Erythroblast (primary cell): ENCODE results near the gene GRIP1.
A peak's percentile ranks its signal among the peaks of the same experiment; 100 is the strongest.

ENCODE experiments used
- DNase-seq, 2 experiments: peaks; one replicate each; lab custom pipeline; 2025; lab: John Stamatoyannopoulos, UW
- GATA1 ChIP-seq: IDR thresholded peaks from 2 replicates; pipeline ENCODE4 v1.6.1; 2011; ENCODE audit warnings: low read depth, mild to moderate bottlenecking, control low read depth, low read length, moderate library complexity
- POLR2A ChIP-seq: IDR thresholded peaks from 2 replicates; pipeline ENCODE4 v1.6.1; 2011; ENCODE audit warnings: mild to moderate bottlenecking, low read length

The GRIP1 gene

DNA sequence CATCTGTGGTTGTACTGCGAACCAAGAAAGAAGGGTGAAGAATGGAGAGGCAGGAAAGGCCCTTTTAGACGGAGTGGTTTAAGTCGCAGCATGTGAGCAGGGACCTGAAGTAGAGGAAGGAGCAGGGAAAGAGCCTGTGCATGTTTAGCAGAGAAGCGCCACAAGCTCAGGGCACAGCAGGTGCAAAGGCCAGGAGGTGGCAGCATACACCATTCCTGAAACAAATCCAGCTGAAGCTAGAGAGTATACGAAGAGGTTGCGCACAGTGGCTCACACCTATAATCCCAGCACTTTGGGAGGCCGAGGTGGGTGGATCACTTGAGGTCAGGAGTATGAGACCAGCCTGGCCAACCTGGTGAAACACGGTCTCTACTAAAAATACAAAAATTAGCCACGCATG is 326.7 kb downstream of the GRIP1 start:
- peak; percentile 32 to 35 for DNase-seq
- TF ChIP-seq POLR2A = no peak
- TF ChIP-seq GATA1 = no peak

DNA sequence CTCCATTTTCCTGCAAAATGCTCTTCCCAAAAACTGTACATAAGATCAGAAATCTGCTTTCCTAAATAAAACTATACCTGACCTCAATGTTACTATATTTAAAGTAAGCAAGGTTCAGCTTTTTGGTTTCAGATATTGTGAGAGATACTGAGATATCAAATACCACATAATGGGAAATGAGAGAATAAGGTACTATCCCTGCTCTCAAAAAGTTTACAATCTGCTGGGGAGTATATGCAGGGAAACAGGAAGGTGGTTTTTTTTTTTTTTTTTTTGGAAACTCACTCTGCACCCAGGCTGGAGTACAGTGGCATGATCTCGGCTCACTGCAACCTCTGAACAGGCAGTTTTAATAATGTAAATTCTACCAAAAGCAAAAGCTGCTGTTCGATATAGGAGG is 327.6 kb downstream of the GRIP1 start:
- no peak for DNase-seq
- TF ChIP-seq POLR2A (no peak), GATA1 (no peak)

DNA sequence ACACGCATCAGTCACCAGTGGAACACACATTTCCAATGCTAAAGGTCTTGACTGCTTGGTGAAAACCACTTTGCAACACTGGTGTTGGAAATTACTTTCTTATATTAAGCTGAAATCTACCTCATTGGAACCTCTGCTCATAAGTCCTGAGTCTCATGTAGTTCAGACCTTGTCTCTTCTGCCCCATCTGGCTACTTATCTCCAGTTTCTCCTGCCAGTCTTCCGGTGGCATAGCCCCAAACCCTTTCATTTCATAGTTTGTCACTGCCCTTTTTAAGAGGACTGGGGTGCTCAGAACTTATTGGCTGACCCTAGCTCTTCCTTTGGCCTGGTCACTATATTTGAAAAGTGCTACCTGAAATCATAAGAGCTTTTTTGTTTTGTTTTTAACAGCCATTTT is 332.9 kb downstream of the GRIP1 start:
- DNase-seq = peak; percentile 52 to 81
- TF ChIP-seq POLR2A (no peak), GATA1 (no peak)

DNA sequence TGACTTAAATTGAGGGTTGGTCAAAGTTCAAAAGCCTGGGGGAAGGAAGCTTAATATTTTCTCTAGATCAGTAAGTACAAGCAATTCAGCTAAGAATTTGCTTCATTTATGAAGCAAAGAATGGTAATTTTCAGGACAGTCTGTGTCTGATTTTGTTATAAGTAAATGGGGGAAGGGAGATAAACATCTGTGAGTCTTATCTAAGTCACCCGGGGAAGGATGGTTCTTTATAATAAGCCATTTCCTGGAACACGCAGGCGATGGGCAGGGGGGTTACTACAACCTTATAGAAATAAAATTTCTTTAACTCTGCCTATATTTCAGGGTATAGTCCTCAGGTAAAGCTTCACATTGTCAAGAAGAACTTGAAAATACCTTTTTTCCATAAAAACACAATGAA is 333.7 kb downstream of the GRIP1 start:
- no peak for TF ChIP-seq GATA1
- no peak for TF ChIP-seq POLR2A
- peak; percentile 43 to 79 for DNase-seq

DNA sequence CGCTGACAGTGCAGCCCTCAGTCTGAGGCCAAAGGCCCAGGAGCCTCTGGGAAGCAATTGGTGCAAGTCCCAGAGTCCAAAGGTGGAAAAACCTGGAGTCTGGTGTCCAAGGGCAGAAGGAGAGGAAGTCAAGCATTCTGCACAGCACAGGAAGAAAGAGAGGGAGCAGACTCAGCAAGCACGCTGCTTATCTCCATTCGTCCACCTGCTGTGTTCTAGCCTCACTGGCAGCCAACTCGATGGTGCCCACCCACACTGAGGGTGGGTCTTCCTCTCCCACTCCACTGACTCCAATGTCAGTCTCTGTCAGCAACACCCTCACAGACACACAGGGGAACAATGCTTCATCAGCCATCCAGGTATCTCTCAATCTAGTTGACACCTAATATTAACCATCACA is 337.8 kb downstream of the GRIP1 start:
- no peak for TF ChIP-seq GATA1
- no peak for TF ChIP-seq POLR2A
- peak; percentile 57 to 80 for DNase-seq

DNA sequence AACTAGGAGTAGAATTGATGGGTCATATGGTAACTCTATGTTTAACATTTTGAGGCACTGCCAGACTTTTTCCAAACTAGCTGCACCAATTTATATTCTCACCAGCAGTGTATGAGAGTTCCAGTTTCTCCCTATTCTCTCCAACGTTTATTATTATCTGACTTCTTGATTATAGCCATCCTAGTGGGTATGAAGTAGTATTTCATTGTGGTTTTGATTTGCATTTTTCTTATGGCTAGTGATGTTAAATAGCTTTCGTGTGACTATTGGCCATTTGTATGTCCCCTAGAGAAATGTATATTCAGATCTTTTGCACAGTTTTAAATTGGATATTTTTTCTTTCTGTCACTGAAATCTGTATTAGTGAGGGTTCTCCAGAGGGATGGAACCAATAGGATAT is 338.7 kb downstream of the GRIP1 start:
- no peak for TF ChIP-seq GATA1
- no peak for TF ChIP-seq POLR2A
- no peak for DNase-seq

DNA sequence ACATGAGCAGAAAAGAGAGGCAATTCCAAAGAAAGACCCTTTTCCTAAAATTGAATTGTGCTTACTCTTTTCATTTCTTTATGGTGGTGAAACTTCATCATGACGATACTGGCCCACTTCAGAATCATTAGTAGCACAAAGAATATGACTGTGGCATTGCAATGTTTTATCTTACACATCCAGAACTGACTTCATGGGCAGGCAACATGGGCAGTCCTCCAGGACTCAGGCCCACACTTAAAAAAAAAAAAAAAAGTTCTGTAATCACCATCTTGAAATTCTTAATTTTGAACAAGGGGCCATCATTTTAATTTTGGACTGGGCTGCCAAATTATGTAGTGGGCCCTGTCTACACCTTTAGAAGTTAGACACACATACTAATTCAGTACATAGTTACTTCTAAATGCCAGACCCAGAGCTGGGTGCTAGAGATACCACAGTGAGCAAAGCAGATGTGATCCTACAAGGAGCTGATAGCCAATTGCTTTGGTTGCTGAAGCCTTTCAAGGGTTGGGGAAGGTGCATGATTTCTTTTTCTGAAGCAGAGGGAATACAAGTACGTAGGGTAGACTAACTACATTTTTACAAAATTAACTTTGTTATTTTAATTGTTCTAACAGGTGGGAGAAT is 341.4 kb downstream of the GRIP1 start:
- peak; percentile 86 to 93 for DNase-seq
- TF ChIP-seq POLR2A = no peak
- TF ChIP-seq GATA1 = no peak

DNA sequence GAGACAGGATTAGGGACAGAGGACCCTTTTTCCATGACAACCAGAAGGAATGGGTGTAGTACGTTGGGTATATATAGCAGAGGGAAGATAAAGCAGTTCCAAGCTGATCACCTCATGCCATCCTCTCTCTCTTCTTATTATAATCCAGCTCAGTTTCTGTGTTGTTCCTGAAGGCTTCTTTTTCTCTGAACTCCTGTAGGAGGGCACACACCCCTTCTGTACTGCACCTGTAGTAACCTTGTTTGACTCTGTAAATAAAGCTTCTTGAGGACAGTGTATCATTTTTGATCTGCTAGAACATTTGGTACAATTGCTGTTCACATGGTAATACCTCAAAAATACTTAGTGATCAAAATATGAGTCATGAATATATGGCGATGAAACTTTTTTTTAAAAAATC is 343.1 kb downstream of the GRIP1 start:
- no peak for DNase-seq
- no peak for TF ChIP-seq GATA1
- no peak for TF ChIP-seq POLR2A

DNA sequence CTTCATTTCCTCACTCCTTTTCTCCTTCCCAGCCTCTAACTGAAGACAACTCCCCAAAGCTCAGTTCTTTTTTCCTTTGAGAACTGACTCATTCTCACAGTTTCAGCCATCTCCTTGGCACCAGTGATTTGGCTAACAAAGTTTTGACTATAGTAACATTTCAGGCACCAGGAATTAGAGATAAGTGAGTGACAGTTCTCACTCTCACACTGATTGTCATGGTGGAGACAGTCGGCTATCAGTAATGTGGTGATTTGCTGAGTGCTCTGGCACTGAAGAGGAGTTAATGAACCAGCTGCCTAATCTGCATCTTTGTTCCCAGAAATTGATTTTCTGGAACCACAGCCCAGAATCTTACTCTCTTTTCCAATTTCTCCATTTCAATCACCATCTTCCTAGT is 347.1 kb downstream of the GRIP1 start:
- TF ChIP-seq GATA1 (no peak), POLR2A (no peak)
- DNase-seq = no peak

DNA sequence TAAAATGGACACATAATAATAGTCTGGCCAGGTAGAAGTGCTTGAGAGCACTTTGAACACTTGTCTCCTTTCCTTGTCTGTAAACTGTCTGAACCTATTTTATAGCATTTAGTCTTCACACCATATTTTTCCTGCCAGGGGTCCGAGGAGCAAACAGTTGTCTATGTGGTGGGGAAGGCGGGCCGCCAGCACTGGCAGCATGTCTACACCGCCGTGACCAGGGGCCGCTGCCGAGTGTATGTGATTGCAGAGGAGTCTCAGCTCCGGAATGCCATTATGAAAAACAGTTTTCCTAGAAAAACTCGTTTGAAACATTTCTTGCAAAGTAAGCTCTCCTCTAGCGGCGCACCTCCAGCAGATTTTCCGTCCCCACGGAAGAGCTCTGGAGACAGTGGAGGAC is 347.9 kb downstream of the GRIP1 start:
- no peak for DNase-seq
- TF ChIP-seq POLR2A (no peak), GATA1 (no peak)

DNA sequence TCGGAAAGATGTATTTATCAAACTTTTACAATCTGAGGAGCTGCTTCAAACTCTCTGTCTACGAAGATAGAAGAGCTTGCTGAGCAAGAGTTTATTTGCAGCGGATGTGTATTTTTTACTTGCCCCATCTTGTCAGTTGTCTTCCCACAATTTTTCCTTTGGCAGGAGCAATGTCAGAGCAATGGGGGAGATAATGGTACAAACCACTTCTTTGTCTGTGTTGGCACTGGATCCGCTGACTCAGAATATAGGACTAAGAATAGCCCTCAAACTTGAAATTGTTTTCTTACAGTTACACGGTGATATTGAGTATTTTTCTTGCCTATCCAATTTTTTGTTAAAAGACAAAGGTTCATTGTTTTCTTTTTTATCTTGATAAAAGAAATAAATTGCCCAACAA is 348.9 kb downstream of the GRIP1 start:
- no peak for TF ChIP-seq POLR2A
- DNase-seq = no peak

DNA sequence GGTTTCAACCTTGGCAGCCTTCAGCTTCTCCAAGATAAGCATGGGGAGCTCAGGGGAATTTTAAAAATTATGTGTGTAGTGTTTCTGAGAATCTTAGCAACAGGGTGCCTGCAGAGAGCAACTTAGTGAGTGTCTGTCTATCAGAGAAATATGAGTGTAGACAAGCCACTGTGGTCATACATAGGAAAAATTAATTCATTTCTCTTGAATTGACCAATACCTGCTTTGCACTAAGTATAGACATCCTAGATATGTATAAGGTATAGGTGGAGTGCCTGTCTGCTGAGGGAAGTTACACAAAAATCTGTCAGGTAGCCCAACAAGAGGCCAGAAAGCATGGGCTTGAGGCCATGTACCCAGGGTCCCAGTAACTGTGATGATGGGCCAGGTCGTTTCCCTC is 355.9 kb downstream of the GRIP1 start:
- DNase-seq = no peak
- TF ChIP-seq POLR2A (no peak), GATA1 (no peak)

DNA sequence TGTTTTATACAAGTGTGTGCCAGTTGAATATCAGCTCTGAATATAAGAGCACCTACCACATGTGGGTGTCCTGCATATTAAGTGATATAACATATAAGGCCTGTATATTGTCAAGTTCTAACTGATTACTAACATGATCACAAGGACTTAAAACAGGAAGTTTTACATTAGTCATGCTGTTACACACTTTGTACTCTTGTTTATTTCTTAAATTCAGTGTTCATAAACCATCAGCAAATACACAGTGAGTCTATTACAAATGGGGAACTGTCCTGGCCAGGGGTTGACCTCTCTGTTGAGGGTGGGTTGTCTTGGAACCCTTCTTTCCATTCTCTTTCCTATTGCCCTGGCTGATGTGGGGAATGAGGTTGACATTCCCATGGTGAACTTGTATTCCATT is 357.4 kb downstream of the GRIP1 start:
- no peak for DNase-seq
- TF ChIP-seq GATA1 (no peak), POLR2A (no peak)

DNA sequence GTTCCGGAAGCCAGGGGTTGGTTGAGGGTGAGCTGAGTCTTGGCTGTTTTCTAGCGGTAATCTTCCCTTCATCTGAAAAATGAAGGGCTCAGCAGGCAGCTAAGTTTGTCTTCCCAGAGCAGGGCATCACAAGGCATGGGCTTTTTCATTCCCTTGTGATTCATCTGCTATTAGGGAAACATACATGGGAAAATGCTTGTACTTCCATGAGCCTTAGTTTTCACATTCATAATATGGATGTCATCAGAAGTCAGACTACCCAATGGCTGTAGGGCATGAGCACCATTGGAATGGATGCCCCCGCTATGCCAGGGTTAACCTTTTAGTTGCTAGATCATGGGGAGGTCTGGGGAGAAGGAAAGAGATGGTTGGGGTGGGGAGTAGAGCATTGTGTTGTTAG is 357.9 kb downstream of the GRIP1 start:
- TF ChIP-seq GATA1 (no peak), POLR2A (no peak)
- DNase-seq = no peak

DNA sequence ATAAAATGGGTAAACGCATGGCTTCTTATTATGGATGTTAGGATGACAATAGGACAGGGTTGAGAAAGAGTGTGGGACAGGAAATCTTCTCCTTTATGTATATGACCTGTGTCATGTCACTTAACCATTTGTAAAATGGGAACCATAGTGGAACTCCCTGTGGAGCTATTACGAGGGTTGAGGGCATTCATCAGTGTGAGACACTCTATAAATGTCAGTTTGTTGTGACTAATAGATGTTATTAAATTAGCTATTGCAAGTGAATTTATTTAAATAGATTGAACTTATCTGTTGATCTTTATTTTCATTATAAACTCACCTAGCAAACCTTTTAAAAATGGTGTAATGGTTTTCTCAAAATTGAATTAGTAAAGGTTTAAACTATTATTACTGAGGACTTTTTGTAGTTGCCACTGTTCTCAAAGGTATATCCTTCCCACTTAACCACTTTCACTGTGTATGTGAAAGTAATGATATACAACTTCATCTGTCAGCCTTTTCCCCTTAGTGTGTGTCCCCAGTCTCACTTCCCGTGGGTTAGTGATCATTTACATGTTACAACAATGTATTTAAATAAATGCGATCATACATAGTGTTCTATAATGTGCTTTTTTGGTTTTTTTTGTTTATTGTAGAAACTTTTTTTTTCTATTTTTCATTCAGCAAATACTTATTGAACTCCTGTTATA is 359.5 kb downstream of the GRIP1 start:
- DNase-seq = no peak
- TF ChIP-seq POLR2A = no peak
- no peak for TF ChIP-seq GATA1
